ENCODE data around the gene TMX3.

DNA sequence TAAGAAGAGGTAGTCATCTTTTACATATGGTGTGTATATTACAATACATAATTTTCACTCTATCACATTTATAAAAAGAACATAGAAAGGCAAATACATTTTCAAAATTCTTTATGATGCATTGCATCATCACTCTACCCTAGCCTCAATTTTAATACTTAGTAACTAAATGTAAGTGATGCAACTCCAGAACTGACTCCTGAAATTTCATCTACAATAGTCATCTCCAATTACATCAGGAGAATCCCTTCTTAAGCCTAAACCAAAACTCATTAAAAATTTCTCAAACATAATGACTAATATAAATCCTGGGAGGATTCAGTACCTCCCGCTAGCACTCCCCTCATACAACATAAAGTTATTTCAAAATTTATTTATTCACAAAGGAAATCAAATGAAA, 15.9 kb downstream of the TMX3 start:
- no peak for TF ChIP-seq EZH2 (IDR thresholded peaks at IDR 0.05; ENCODE audit: borderline replicate concordance, insufficient read depth, low read depth, low read length, poor library complexity, severe bottlenecking)
- no peak for TF ChIP-seq CTCF (IDR thresholded peaks at IDR 0.05)

All from B cell (primary cell).